Neural crest cell (in vitro differentiated cells): Measurements from ENCODE around the gene AMPD3. TPM values are rescaled to one million over a fixed set of nuclear protein-coding genes. Genes with fewer than 3 reads are reported as not detected.

Experiments used
- DNase-seq: peaks from one replicate; pipeline ENCODE4 v3.0.0; 2021; ENCODE audit warnings: low read depth, mixed read lengths, low spot score
- H3K27ac Mint-ChIP-seq: one replicate; pipeline ENCODE4 v1.8.0; 2021; ENCODE audit warnings: mild to moderate bottlenecking, mixed read lengths; ENCODE audit not compliant: unreplicated experiment
- H3K27me3 Mint-ChIP-seq: 2 replicates; pipeline ENCODE4 v1.8.0; 2021; ENCODE audit warnings: low read depth, mild to moderate bottlenecking, mixed read lengths
- H3K36me3 Mint-ChIP-seq: 2 replicates; pipeline ENCODE4 v1.8.0; 2021; ENCODE audit warnings: low read depth, mild to moderate bottlenecking, mixed read lengths
- H3K4me1 Mint-ChIP-seq: 2 replicates; pipeline ENCODE4 v1.8.0; 2021; ENCODE audit warnings: mixed read lengths
- H3K4me3 Mint-ChIP-seq: one replicate; pipeline ENCODE4 v1.8.0; 2021; ENCODE audit warnings: mild to moderate bottlenecking, mixed read lengths
- H3K9me3 Mint-ChIP-seq: 2 replicates; pipeline ENCODE4 v1.8.0; 2021; ENCODE audit warnings: mixed read lengths
- CTCF ChIP-seq: fragments of 200-600 bp; sonication (generic); conservative IDR thresholded peaks from 2 replicates; pipeline ENCODE4 v1.5.0; 2021; ENCODE audit warnings: antibody characterized with exemption, mild to moderate bottlenecking
- total RNA-seq: library from RNA; stranded (reverse); gene quantifications from 2 replicates; pipeline ENCODE4 v1.2.1, GENCODE V29; 2021

AMPD3 gene
- total RNA-seq, 1 donor from 2014 or later, result 2.2 TPM

- Mint-ChIP-seq H3K4me3 (no peak overlapping the region), H3K27me3 (peaks cover 61% of the 10 kb centered on the region), H3K9me3 (peaks cover 4% of the 10 kb centered on the region), H3K4me1 (peaks cover 14% of the 10 kb centered on the region), H3K27ac (no peak overlapping the region), H3K36me3 (peaks cover 10% of the 10 kb centered on the region)
- no peak for TF ChIP-seq CTCF
- no peak for DNase-seq
Measured at GRCh38 chr11:10462746-10463300, 7.8 kb downstream of the AMPD3 start.

GRCh38 chr11:10473371-10473770, 18.3 kb downstream of the AMPD3 start:
- no peak overlapping the region for H3K27ac Mint-ChIP-seq
- H3K36me3 Mint-ChIP-seq, result peaks cover 15% of the 10 kb centered on the region
- no peak for DNase-seq
- peaks cover 26% of the 10 kb centered on the region for H3K27me3 Mint-ChIP-seq
- H3K4me1 Mint-ChIP-seq, result no peaks in the 10 kb centered on the region
- no peak for TF ChIP-seq CTCF
- H3K9me3 Mint-ChIP-seq, result peaks cover 12% of the 10 kb centered on the region
- no peak overlapping the region for H3K4me3 Mint-ChIP-seq

DNA sequence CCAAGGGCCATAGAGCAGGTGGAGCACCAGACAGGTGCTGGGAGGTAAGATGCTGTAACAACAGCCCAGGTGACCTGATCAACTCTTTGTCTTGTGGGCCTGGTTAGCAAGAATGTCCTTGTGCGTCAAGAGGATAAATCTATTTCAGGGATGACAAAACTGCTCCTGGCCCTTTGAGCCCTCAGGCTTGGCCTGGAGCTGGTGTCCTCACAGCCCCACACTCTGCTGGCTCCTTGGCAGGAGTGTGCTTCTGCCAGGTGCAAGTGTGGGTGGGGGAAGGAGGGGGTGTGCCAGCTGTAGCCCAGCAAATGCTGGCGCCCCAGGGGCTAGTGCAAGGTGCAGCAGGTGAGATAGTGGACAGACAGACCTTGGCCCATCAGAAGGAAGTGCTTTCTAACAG, 19.5 kb downstream of the AMPD3 start:
- Mint-ChIP-seq H3K4me3 (no peak overlapping the region), H3K27ac (no peak overlapping the region), H3K9me3 (peaks cover 6% of the 10 kb centered on the region), H3K27me3 (peaks cover 14% of the 10 kb centered on the region), H3K36me3 (peaks cover 4% of the 10 kb centered on the region), H3K4me1 (no peaks in the 10 kb centered on the region)
- no peak for DNase-seq
- TF ChIP-seq CTCF, result no peak

DNA sequence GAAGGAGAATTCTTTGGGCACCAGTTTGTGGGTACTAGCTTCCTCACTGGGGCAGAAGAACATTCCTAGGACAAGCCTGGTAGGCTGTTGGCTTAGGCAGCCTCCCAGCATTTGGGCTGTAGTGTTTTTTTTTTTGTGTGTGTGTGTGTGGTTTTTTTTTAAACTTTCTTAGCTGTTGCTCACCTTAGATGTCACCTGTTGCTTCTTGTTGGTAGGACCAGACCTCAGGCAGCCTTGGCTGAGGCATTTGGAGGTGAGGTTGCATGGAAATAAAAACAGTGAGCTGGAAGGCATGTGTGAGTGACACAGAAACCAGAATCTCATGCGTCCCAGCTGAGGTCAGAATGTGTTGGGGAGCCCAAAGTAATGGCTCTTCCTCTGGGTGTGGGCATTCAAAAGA, 21.3 kb downstream of the AMPD3 start:
- no peak for DNase-seq
- no peak overlapping the region for H3K27ac Mint-ChIP-seq

GRCh38 chr11:10476927-10477689, 22.0 kb downstream of the AMPD3 start:
- no peak overlapping the region for H3K27ac Mint-ChIP-seq
- no peaks in the 10 kb centered on the region for H3K4me1 Mint-ChIP-seq
- H3K27me3 Mint-ChIP-seq, result peaks cover 4% of the 10 kb centered on the region
- DNase-seq, result no peak
- no peaks in the 10 kb centered on the region for H3K9me3 Mint-ChIP-seq
- no peak overlapping the region for H3K4me3 Mint-ChIP-seq
- H3K36me3 Mint-ChIP-seq, result no peaks in the 10 kb centered on the region
- TF ChIP-seq CTCF, result no peak

More for the DNA sequence above, 21.3 kb downstream of the AMPD3 start:
- Mint-ChIP-seq H3K9me3 (no peaks in the 10 kb centered on the region), H3K36me3 (no peaks in the 10 kb centered on the region), H3K4me3 (no peak overlapping the region), H3K4me1 (no peaks in the 10 kb centered on the region), H3K27me3 (peaks cover 4% of the 10 kb centered on the region)
- TF ChIP-seq CTCF, result no peak
